GM12872 (cell line): ENCODE measurements around the gene RBM12.

ENCODE experiments used
- TF ChIP-seq, protein P1 (sequence below): IDR thresholded peaks from 3 replicates; pipeline ENCODE4 v1.5.1; 2011; ENCODE audit warnings: low read depth, mild to moderate bottlenecking, low read length, moderate library complexity; ENCODE audit not compliant: insufficient read depth

Gene RBM12

DNA sequence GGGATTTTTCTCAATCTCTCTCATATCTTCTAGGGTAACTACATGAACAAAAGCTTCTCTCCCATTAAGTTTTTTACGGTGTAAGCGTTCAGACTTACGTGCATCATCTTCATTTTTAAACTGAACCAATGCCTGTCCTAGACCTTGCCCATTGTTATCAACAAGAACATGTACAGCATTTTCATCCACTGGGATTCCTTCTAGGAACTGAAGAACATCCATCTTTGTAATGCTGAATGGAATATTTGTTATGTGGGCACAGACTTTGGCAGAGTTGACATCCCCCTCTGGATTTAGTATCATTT, 11.3 kb downstream of the RBM12 start:
- TF ChIP-seq, protein P1, sequence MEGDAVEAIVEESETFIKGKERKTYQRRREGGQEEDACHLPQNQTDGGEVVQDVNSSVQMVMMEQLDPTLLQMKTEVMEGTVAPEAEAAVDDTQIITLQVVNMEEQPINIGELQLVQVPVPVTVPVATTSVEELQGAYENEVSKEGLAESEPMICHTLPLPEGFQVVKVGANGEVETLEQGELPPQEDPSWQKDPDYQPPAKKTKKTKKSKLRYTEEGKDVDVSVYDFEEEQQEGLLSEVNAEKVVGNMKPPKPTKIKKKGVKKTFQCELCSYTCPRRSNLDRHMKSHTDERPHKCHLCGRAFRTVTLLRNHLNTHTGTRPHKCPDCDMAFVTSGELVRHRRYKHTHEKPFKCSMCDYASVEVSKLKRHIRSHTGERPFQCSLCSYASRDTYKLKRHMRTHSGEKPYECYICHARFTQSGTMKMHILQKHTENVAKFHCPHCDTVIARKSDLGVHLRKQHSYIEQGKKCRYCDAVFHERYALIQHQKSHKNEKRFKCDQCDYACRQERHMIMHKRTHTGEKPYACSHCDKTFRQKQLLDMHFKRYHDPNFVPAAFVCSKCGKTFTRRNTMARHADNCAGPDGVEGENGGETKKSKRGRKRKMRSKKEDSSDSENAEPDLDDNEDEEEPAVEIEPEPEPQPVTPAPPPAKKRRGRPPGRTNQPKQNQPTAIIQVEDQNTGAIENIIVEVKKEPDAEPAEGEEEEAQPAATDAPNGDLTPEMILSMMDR: no peak

DNA sequence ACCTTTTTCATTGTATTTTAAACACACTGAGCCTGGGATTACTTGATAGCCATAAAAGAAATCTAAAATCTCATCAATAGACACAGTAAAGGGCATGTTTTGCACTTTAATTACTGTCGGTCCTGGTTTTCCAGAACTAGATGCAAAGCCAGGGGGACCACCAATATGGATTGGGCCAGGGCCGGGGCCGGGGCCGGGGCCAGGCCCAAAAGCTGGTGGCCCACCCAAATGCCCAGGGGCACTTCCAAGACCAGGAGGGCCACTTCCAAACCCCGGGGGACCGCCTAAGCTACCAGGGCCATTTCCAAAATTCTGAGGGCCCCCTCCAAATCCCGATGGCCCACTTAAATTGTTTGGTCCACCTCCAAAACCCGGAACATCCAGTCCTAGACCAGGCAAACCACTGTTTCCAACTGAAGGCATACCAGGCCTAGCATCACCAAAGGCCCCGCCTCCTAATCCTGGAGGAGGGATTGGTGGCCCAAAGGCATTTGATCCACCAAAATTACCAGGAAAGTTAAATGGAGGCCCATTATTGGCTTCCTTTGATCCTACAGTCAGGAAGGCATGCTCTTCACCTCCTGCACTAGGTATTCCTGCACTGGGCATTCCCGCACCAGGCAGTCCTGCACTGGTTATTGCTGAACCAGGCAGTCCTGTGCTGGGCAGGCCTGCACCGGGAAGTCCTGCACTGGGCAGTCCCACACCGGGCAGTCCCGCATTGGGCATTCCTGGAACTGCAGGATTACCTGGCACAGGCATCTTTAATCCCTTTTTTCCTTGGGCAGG, 11.9 kb downstream of the RBM12 start:
- TF ChIP-seq, protein P1: no peak

DNA sequence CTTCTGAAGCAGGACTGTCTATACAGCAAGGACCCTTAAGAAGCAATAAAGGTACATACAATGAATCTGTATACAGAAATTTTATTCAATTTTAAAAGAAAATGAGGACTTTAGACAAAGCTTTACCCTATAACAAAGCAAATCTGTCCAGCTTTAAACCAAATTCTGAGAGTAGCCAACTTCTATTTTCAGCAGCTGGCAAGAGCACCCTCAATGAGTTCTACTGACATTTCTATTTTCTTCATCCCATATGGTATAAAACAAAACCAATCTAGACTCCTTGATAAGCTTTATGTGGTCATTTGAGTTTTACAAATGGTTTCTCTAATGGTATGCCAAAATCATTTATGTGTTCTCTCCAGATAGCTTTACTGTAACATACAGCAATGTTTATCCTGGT, 12.7 kb downstream of the RBM12 start:
- TF ChIP-seq, protein P1: no peak

DNA sequence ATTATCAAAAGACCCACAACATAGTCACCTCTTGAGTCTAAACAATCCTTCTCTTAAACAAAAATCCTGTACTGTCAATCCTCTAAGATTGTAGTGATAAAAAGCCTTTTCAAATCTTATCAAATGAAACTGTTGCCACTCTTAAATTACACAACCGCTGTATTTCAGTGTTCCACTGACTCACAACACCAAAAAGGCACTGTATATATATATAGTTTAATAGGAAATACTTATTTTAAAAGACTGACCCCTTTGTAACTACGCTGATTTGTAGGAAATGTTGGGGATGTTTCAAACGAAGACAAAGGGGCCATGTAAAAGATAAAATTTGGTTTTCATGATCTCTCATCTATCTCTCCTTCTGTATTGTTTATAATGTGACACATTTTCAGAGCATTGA, 14.1 kb downstream of the RBM12 start:
- TF ChIP-seq, protein P1: no peak

DNA sequence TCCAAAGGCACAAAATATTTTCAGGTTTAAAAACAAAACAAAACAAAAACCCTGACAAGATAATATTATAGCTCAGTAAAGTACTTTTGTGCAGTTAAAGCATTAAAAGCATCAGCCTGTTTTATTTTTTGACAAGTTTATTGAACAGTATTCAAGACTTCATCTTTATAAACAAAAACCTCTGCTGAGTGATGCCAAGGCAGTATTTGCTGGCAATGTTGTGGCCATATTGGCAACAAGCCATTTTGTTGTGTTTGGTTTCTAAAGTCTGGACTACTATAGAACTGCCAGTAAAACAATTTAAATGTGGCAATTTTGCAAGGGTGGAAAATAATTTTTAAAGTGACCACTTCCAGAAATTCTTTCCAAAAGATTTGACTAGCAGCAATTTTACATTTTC, 15.9 kb downstream of the RBM12 start:
- TF ChIP-seq, protein P1: no peak

DNA sequence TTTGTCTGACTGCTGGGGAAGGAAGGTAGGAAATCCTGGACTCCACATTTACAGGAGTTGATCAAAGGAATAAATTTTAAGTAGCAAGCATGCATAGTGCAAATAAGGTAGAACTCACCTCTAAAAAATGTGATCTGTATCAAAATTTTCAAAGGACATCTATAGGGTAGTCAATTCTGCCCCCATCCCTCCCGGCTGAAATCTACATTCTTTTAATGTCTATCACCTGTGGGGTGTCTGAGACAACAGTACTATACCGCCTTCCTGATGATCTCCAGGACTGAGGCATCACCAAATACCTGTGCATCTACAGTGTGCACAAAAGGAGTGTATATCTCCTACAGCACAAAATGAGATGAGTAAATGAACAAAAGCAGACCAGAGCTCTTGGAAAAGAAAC, 19.9 kb downstream of the RBM12 start:
- TF ChIP-seq, protein P1: no peak

DNA sequence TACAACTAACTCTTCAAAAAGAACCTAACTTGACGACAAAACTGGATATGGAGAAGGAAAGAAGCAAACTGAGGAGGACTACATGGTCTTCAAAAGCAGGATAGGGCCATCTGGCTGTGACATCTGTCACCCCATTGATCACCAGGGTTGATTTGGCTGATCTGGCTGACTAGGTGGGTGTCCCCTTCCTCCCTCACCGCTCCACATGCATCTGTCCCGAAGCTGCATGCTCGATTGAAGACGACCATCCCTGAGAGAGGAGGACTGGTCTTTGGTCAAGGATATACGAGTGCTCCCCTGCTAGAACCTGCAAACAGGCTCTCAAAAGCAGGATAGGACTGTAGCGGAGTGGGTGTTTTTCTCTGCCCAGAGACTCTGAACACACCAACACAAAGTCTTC, 21.7 kb downstream of the RBM12 start:
- TF ChIP-seq, protein P1: no peak
